SHP77 (cell line): ENCODE results near the gene RPRD1A.
A peak's percentile ranks its signal among the peaks of the same experiment; 100 is the strongest.
"Not testable (repeated sequence)": the region's sequence is repeated elsewhere in the genome, so short reads cannot be mapped to it uniquely, and the experiment has no call there.

Experiments used
- DNase-seq, 2 experiments: peaks; one replicate each; lab custom pipeline; 2025; lab: John Stamatoyannopoulos, UW

The RPRD1A gene, protein sequence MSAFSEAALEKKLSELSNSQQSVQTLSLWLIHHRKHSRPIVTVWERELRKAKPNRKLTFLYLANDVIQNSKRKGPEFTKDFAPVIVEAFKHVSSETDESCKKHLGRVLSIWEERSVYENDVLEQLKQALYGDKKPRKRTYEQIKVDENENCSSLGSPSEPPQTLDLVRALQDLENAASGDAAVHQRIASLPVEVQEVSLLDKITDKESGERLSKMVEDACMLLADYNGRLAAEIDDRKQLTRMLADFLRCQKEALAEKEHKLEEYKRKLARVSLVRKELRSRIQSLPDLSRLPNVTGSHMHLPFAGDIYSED

DNA sequence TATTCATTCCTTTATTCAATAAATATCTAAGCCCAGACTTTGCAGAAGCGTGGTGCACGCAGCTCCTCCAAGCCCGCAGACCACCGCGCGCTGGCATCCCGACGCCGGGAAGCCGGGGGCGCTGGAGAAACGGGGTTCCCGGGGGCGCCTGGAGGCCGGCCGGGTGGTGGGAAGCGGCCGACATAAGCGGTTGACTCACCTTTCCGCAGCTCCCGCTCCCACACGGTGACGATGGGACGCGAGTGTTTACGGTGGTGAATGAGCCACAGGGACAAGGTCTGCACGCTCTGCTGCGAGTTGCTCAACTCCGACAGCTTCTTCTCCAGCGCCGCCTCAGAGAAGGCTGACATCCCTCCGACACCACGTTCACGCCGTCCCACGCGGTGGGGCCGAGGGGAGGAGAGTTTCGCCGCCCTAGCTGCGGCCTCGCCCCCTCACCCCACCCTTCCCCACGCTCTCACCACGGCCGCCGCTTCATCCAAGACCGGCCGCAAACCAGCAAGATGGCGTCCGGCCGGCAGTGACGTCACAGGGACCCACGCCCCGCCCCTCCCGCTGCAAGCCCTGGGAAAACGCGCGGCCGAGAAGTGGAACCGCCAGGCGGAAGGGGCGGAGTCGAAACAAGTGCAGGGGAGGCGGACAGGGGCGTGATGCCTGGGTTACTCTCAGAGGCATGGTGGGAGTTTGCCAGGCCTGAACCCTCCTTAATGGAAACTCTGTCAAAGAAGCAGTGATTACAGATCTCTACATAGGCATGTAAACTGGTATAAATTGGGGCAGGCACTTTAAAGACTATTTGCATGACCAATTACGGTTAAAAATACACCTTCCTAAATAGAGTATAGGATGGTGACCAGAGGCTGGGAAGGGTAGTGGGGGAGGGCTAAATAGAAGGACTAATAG, at the start of gene RPRD1A:
Gene RPRD1A, minus strand, starts transcription at position 505 of the 903 bp plus-strand sequence. Its CDS starts 155 bp downstream, at position 350.
- peak; percentile 90 to 96 for DNase-seq

DNA sequence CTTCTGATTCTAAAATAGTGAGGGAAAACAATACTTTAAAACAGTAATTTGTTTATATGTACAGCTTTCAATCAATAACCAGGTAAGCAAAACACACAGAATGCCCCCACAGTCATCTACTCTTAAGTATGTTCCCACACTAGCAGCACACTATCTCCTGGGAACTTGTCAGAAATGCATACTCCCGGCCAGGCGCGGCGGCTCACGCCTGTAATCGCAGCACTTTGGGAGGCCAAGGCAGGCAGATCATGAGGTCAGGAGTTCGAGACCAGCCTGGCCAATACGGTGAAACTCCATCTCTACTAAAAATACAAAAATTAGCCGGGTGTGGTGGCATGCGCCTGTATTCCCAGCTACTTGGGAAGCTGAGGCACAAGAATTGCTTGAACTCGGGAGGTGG, 49.4 kb upstream of the RPRD1A start:
- not testable (repeated sequence) for DNase-seq

DNA sequence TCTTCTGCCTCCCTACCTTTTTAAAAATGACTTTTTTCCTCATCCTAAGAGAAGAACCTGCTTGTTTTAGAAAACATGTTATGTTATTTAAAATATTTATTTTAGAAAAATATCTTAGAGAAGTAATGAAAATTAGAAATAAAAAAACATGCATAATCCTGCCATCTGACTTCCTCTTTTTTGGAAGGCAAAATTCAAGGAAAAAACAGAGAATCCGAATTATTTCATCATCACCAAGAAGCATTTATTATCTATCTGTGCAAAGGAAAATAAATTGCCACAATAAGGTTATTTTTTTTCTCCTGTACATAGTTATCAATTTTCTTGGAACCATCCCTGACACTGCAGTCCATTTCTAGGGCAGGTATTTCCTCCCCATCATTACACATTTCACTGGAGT, 47.4 kb upstream of the RPRD1A start:
- no peak for DNase-seq

DNA sequence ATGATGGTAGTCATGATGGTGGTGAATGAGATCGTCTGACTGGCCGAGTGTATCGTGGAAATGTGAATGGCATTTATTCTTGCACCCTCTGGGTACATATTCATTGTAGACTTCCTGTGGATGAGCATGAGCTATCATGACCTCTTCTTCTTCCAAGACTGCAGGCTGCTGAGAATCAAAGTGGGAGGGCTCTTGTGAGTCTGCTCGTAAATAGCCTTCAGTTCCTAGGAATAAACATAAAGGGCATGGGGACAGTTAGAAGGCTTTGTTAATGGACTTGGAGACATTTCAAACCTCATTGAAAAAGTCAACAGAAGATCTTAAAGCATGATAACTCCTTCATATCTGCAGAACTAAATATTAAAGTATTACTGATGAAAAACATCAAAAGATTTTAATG, 46.9 kb upstream of the RPRD1A start:
- no peak for DNase-seq

DNA sequence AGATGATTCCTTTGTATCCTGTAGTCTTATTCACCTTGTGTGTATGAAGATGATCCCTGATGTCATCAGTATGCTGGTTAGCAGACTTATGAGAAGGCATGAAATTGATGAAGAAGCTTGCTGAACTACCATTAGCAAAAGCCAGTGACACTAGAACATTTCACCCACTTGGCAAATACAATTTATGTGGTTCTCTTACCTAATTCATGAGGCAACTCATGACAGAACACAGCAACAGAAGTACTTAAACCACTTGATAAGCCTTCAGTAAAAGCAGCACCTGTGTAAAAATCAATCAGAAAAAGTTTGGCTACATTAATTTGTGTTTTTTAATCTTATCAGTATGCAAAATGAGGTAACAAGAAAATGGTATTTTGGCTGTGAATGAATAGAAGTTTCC, 44.9 kb upstream of the RPRD1A start:
- DNase-seq: no peak

DNA sequence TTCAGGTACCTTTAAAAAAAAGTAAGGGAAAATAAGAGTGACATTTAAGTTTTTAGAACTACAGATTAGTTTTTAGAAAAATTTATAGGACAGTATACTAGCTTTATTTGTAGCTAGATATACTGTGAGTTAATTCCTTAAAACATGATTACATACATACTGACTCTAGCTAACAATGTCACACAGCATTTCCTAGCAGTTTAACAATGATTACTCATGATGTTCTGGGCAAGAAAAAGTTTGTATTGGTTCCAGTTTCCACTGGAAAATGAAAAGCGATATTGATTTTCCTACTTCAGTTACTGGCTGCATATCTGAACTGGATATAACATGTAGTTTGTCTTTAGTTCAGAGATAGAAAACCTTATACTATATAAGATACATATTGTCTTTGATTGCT, 42.4 kb upstream of the RPRD1A start:
- no peak for DNase-seq

DNA sequence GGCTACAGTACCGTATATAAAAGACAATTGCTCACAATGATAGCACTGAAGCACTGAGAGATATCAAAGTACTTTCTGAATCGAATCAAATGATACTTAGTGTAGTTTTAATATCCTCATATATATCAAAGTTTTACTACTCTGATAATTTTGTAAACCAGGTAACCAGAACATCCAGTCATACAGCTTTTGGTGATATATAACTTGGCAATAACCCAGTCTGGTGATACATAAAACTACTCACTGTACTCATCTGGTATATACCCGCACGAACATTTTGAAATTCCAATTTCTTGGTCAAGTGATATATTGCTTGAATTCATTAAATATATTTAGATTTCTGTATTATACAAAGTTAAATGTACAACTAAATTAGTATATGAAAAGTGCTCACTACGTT, 41.2 kb upstream of the RPRD1A start:
- no peak for DNase-seq

DNA sequence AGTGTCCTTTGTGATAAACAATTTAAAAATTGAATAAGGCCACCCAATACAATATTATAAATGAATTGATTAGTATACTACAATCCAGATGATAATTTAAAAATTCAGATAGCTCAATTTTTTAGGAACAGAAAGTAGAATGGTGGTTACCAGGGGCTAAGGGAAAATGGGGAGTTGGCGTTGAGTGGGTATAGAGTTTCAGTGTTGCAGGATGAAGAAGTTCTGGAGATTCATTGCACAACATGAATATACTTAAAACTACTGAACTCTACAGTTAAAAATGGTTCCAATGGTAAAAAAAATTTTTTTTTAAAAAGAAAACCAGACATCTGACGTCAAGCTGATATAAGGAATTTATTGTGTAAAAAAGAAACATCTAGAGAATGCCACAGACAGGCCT, 40.8 kb upstream of the RPRD1A start:
- no peak for DNase-seq

DNA sequence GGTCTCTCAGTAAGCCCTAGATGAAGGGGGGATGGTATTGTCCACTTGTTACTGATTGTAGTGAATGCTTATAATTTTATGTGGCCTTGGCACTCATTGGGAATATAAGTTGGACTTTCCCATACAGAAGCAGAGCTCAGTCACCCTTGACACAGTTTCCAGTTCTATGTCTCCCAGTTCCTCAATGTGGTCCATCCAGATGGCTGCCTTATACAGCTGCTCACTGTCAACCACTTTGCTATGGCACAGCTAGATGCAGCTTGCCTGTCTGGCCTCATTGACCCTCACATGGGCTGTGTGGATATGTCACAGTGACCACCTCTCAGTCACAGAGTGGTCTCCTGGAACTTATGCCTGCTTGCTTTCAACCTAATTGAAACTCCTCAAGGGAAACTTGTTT, 40.1 kb upstream of the RPRD1A start:
- no peak for DNase-seq

DNA sequence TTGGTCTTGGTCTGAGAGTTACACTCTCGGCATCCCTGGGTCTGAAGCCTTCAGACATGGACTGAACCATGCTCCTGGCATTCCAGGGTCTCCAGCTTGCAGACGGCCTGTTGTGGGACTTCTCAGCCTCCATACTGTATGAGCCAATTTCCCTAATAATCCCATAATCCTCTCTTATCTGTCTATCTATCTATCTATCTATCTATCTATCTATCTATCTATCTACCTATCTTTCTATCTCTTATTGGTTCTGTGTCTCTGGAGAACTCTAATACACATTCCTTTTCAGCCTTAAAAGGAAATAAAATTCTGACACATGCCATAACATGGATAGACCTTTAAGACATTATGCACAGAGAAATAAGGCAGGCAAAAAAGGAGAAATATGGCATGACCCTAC, 37.4 kb upstream of the RPRD1A start:
- no peak for DNase-seq

DNA sequence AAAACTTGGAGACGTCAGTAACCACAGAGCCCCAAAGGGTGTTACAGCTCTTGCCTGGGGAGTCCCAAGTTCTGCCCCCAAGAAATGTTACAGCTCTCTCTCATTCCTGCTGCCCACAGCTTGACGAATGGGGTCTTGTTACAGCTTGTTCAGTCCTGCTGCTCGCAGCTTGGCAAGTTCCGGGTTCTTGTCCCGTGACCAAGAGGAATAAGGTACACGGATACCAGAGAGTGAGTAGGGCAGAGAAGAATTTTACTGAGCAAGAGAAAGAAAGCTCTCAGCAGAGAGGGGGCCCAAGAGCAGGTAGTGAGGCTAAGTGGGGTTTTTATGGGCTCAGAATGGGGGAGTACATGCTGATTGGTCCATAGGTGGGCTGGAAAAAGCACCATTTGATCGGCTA, 34.6 kb upstream of the RPRD1A start:
- no peak for DNase-seq

DNA sequence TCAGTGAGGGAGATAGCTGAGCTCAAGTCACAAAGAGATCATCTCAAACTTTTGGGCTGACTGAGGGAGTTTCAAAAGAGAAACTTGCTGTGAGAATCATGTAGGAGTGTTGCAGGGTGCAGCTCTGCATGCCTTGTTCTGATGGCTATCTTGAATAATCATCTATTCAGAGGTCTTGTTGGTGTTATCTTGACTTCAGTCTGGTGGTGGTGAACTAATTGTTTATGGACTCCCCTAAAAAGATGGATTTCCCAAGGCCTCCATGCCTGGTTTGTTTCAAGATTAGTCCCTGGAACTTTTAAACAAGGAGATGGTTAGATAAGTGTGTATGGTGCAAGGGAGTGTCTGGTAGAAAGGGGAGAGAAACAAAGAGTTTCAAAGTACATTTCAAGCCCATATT, 32.0 kb upstream of the RPRD1A start:
- no peak for DNase-seq

DNA sequence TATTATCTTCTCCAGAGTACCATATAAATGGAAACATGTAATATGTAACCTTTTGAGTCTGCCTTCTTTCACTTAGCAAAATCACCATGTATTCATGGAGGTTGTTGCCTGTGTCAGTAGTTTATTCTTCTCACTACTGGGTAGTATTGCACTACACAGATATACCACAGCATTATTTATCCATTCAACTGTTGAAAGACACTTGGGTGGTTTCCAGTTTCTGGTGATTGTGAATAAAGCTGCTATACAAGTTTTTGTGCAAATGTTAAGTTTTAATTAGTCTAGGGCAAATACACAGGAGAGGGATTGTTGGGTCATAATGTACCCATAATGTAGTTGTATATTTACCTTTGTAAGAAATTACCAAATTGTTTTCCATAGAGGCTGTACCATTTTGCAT, 29.6 kb upstream of the RPRD1A start:
- DNase-seq: no peak

DNA sequence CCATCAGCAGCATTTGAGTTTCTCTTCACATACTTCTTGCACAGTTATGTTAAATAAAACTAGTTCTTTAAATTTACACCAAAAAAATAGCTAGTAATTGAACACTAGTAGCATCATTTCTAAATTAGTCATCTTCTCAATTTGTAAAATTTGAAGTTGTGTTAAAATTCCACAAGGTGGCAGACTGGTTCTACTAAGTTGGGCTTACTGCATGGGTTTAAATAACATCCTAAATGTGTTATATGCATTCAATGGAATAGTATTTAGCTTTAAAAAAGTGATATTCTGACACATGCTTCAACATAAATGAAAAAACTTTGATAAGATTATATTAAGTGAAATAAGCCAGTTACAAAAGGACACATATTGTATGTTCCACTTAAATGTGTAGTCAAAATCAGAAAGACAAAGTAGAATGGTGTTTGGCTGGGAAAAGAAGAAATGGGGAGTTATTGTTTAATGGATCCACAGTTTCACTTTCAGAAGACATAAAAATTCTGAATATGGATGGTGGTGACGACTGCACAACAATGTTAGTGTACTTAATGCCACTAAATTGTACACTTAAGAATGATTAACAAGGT, 28.7 kb upstream of the RPRD1A start:
- peak; percentile 16 to 57 for DNase-seq

DNA sequence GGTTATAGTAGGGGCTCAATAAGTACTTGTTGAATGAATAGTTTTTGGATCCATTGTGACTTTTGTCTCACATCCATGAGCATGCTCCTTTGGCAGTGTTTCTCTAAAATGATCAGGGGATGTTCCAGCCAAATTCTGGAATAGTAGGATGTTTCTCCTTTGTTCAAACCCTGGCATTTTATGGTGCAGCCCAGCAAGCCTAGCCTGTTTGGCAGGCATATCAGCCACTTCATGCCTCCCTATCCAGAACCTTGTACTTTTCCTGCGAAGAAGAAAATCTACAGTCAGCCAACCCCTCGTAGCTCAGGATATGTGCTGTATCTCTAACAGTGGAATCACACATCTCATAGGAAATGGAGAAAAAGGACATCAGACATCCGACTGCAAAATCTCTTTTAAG, 27.1 kb upstream of the RPRD1A start:
- DNase-seq: no peak

DNA sequence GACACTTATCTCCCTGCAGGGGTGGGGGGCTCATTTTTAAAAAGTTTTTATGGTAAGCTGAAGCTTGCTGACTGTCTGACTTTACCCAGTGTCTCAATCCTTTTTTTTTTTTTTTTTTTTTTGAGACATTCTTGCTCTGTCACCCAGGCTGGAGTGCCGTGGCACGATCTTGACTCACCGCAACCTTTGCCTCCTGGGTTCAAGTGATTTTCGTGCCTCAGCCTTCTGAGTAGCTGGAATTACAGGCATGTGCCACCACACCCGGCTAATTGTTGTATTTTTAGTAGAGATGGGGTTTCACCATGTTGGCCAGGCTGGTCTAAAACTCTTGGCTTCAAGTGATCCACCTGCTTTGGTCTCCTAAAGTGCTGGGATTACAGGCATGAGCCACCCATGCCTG, 24.8 kb upstream of the RPRD1A start:
- DNase-seq: not testable (repeated sequence)

DNA sequence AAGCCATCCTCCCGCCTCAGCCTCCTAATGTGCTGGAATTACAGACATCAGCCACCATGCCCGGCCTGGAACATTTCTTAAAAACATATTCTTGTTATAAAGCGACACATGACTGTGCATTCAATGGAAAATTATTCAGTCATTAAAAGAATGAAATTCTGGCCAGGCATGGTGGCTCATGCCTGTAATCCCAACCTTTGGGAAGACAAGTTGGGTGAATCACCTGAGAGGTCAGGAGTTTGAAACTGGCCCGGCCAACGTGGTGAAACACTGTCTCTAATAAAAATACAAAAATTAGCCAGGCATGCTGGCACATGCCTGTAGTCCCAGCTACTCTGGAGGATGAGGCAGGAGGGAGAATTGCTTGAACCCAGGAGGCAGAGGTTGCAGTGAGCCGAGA, 21.6 kb upstream of the RPRD1A start:
- DNase-seq: no peak

DNA sequence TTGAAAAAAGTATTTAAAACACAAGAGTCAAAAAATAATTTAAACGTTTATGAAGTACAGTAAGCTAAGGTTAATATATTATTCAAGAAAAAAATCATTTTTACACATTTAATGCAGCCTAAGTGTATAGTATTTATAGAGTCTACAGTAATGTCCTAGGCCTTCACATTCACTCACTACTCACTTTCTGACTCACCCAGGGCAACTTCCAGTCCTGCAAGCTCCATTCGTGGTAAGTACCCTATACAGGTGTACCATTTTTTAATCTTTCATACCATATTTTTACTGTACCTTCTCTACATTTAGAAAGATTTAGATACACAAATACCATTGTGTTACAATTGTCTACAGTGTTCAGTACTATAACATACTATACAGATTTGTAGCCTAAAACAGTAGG, 20.9 kb upstream of the RPRD1A start:
- no peak for DNase-seq

DNA sequence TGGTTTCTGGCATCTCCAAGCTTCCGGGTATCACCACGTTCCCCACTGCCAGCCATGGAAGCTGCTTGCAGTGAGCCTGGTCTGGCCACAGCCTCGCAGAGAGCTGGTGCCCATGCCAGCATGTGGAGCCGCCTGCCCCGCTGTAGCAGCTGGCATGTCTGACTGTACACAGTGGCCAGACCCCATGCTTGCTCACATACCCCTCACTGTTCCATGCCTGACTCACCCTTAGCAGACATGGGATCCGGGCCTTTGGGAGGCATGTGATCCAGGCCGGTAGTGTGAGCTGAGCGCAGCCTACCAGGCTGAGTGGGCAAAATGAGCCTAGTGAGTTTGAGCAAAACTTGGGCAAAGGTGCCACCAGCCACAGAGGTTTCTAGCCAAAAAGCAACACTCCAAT, 18.8 kb upstream of the RPRD1A start:
- no peak for DNase-seq

DNA sequence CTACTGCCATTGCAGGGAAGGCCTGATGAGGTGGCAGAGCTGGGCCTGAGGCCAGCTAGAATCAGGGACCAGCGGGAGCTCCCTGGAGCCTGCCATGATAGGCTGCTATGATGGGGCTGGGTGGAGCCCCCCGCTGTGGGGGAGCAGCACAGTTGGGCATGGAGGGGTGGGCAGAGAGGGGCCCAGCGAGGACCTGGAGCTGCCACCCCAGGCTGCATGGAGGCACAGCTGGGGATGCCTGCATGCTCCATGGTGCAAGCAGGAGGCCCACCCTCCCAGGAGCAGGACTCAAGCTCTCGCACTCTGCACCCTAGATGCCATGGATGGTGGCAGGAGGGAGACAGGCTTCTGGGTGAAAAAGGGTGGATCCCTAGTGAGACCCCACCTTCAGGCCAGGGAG, 17.8 kb upstream of the RPRD1A start:
- no peak for DNase-seq

DNA sequence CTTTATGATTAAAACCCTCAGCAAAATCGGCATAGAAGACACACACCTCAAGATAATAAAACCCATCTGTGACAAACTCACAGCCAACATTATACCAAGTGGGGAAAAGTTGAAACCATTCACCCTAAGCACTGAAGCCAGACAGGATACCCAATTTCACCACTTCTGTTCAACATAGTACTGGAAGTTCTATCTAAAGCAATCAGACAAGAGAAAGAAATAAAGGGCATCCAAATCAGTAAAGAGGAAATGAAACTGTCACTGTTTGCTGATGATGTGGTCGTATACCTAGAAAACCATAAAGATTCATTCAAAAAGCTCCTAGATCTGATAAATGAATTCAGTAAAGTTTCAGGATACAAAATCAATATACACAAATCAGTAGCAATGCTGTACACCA, 16.4 kb upstream of the RPRD1A start:
- no peak for DNase-seq

DNA sequence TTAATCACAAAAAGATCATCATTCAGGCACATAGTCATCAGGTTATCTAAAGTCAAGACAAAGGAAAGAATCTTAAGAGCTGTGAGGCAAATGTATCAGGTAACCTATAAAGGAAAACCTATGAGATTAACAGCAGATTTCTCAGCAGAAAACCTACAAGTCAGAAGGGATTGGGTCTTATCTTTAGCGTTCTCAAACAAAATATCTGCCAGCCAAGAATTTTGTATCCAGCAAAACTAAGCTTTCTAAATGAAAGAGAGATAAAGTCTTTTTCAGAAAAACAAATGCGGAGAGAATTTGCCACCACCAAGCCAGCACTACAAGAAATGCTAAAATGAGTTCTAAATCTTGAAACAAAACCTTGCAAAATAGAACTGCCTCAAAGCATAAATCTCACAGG, 13.8 kb upstream of the RPRD1A start:
- not testable (repeated sequence) for DNase-seq
